MM.1S (cell line): ENCODE data around the gene C10orf105.

Source experiments
- DNase-seq: peaks from one replicate; pipeline ENCODE4 v3.0.0-alpha.2; 2015
- H2AFZ ChIP-seq: fragments of 300-600 bp; sonication (generic); 2 replicates; pipeline ENCODE4 v1.6.0; 2016; ENCODE audit warnings: antibody characterized with exemption, low read length
- H3F3A ChIP-seq: fragments of 300-600 bp; sonication (generic); 2 replicates; pipeline ENCODE4 v1.6.1; 2016; ENCODE audit warnings: mild to moderate bottlenecking, antibody characterized with exemption, low read length, moderate library complexity, mixed read lengths; ENCODE audit not compliant: insufficient read depth
- H3K27ac ChIP-seq: fragments of 300-600 bp; sonication (generic); 2 replicates; pipeline ENCODE4 v1.5.1; 2016; ENCODE audit warnings: mild to moderate bottlenecking, low read length
- H3K27me3 ChIP-seq: fragments of 300-600 bp; sonication (generic); replicated peaks from 2 replicates; pipeline ENCODE4 v1.6.0; 2016; ENCODE audit warnings: low read length; ENCODE audit not compliant: insufficient read depth
- H3K36me3 ChIP-seq: fragments of 300-600 bp; sonication (generic); replicated peaks from 2 replicates; pipeline ENCODE4 v1.6.1; 2016; ENCODE audit warnings: mild to moderate bottlenecking, low read length, mixed read lengths; ENCODE audit not compliant: insufficient read depth
- H3K4me1 ChIP-seq: fragments of 300-600 bp; sonication (generic); 2 replicates; pipeline ENCODE4 v1.6.1; 2016; ENCODE audit warnings: low read length, mixed read lengths
- H3K4me2 ChIP-seq: fragments of 300-600 bp; sonication (generic); 2 replicates; pipeline ENCODE4 v1.6.0; 2016; ENCODE audit warnings: low read depth, low read length
- H3K4me3 ChIP-seq: fragments of 300-600 bp; sonication (generic); 2 replicates; pipeline ENCODE4 v1.5.1; 2016; ENCODE audit warnings: low read length, mixed read lengths
- H3K79me2 ChIP-seq: fragments of 300-600 bp; sonication (generic); 2 replicates; pipeline ENCODE4 v1.6.1; 2016; ENCODE audit warnings: mixed run types, low read length, mixed read lengths
- H3K9ac ChIP-seq: fragments of 300-600 bp; sonication (generic); 2 replicates; pipeline ENCODE4 v1.6.1; 2016; ENCODE audit warnings: low read length, mixed read lengths
- H3K9me2 ChIP-seq: fragments of 300-600 bp; sonication (generic); replicated peaks from 2 replicates; pipeline ENCODE4 v1.6.1; 2016; ENCODE audit warnings: mild to moderate bottlenecking, low read length, mixed read lengths; ENCODE audit not compliant: insufficient read depth
- H3K9me3 ChIP-seq: fragments of 300-600 bp; sonication (generic); replicated peaks from 2 replicates; pipeline ENCODE4 v1.6.1; 2016; ENCODE audit warnings: mild to moderate bottlenecking, low read length, mixed read lengths; ENCODE audit not compliant: insufficient read depth
- H4K20me1 ChIP-seq: fragments of 300-600 bp; sonication (generic); 2 replicates; pipeline ENCODE4 v1.6.1; 2016; ENCODE audit warnings: mild to moderate bottlenecking, low read length, moderate library complexity, mixed read lengths; ENCODE audit not compliant: insufficient read depth
- CTCF ChIP-seq: fragments of 300-600 bp; sonication (generic); IDR thresholded peaks from 2 replicates; pipeline ENCODE4 v1.5.1; 2016; ENCODE audit warnings: antibody characterized with exemption, low read length, mixed read lengths
- EZH2 ChIP-seq: fragments of 300-600 bp; sonication (generic); optimal IDR thresholded peaks from 2 replicates; pipeline ENCODE3; 2017; ENCODE audit warnings: low read depth, mild to moderate bottlenecking, antibody characterized with exemption, low read length, mixed read lengths
- EZH2phosphoT487 ChIP-seq: fragments of 300-600 bp; sonication (generic); IDR thresholded peaks from 2 replicates; pipeline ENCODE4 v1.6.1; 2018; ENCODE audit warnings: antibody characterized with exemption, low read length

Gene C10orf105

GRCh38 chr10:71720288-71720687, 710 bp upstream of the C10orf105 start:
- no peak overlapping the region for H3K4me3 ChIP-seq
- H3K9ac ChIP-seq, result no peak overlapping the region
- no peaks in the 10 kb centered on the region for H3K79me2 ChIP-seq
- H3F3A ChIP-seq, result no peaks in the 10 kb centered on the region
- no peaks in the 10 kb centered on the region for H3K36me3 ChIP-seq
- H4K20me1 ChIP-seq, result no peaks in the 10 kb centered on the region
- no peaks in the 10 kb centered on the region for H3K9me3 ChIP-seq
- TF ChIP-seq EZH2, result no peak
- TF ChIP-seq CTCF, result no peak
- no peak for TF ChIP-seq EZH2phosphoT487
- H3K4me1 ChIP-seq, result no peaks in the 10 kb centered on the region
- DNase-seq, result no peak
- no peak overlapping the region for H2AFZ ChIP-seq
- H3K27me3 ChIP-seq, result no peaks in the 10 kb centered on the region
- no peak overlapping the region for H3K4me2 ChIP-seq
- no peaks in the 10 kb centered on the region for H3K9me2 ChIP-seq
- H3K27ac ChIP-seq, result no peak overlapping the region

GRCh38 chr10:71719042-71719441, 536 bp downstream of the C10orf105 start:
- DNase-seq, result no peak
- H2AFZ ChIP-seq, result no peak overlapping the region
- H3F3A ChIP-seq, result no peaks in the 10 kb centered on the region
- no peaks in the 10 kb centered on the region for H4K20me1 ChIP-seq
- no peaks in the 10 kb centered on the region for H3K27me3 ChIP-seq
- H3K4me2 ChIP-seq, result no peak overlapping the region
- H3K4me1 ChIP-seq, result 0 out of 2 replicates have a peak, but pooled peaks cover 3% of the 10 kb centered on the region
- H3K9me3 ChIP-seq, result no peaks in the 10 kb centered on the region
- no peak overlapping the region for H3K9ac ChIP-seq
- H3K79me2 ChIP-seq, result no peaks in the 10 kb centered on the region
- no peak overlapping the region for H3K27ac ChIP-seq
- H3K4me3 ChIP-seq, result no peak overlapping the region
- no peaks in the 10 kb centered on the region for H3K36me3 ChIP-seq
- no peaks in the 10 kb centered on the region for H3K9me2 ChIP-seq
- no peak for TF ChIP-seq EZH2phosphoT487
- no peak for TF ChIP-seq EZH2
- TF ChIP-seq CTCF, result no peak

- Histone ChIP-seq H3K9me3 (no peaks in the 10 kb centered on the region), H3K4me1 (0 out of 2 replicates have a peak, but pooled peaks cover 7% of the 10 kb centered on the region), H3K9ac (no peak overlapping the region), H3K36me3 (no peaks in the 10 kb centered on the region), H3K79me2 (no peaks in the 10 kb centered on the region), H2AFZ (no peak overlapping the region), H3K4me2 (no peak overlapping the region), H3K27ac (no peak overlapping the region), H3K27me3 (no peaks in the 10 kb centered on the region), H3F3A (no peaks in the 10 kb centered on the region), H3K9me2 (no peaks in the 10 kb centered on the region), H3K4me3 (no peak overlapping the region), H4K20me1 (no peaks in the 10 kb centered on the region)
- TF ChIP-seq EZH2 (no peak), EZH2phosphoT487 (no peak), CTCF (no peak)
- DNase-seq, result no peak
Measured at GRCh38 chr10:71718165-71718698, 1.3 kb downstream of the C10orf105 start.
